Omental fat pad (tissue), 4 donors: ENCODE results near the gene UCKL1. TPM values are rescaled to one million over a fixed set of nuclear protein-coding genes. Genes with fewer than 3 reads are reported as not detected.

Source experiments
- ATAC-seq: fragments of 150-250 bp; one replicate; pipeline ENCODE4 v1.9.1; 2016; ENCODE audit warnings: mild to moderate bottlenecking, moderate library complexity; ENCODE audit not compliant: low FRiP score
- DNase-seq: peaks from one replicate; pipeline ENCODE4 v3.0.0-alpha.2; 2019; ENCODE audit warnings: low spot score
- total RNA-seq, 4 donors: library from RNA; depleted of rRNA; stranded (reverse); fragments of >200 nt; gene quantifications; one replicate each; pipeline ENCODE4 v1.1.0, GENCODE V29; 2016
- TF ChIP-seq, protein P1 (sequence below), 3 donors: fragments of 450-650 bp; IDR thresholded peaks; one replicate each; pipeline ENCODE4 v1.5.1; 2016 to 2017; ENCODE audit warnings: antibody characterized with exemption in 3 of 3, mild to moderate bottlenecking in 3 of 3, moderate library complexity in 2 of 3

Gene UCKL1
- total RNA-seq, 4 donors from 2014 or later: 25.7 to 48.9 (median 30.3) TPM

DNA sequence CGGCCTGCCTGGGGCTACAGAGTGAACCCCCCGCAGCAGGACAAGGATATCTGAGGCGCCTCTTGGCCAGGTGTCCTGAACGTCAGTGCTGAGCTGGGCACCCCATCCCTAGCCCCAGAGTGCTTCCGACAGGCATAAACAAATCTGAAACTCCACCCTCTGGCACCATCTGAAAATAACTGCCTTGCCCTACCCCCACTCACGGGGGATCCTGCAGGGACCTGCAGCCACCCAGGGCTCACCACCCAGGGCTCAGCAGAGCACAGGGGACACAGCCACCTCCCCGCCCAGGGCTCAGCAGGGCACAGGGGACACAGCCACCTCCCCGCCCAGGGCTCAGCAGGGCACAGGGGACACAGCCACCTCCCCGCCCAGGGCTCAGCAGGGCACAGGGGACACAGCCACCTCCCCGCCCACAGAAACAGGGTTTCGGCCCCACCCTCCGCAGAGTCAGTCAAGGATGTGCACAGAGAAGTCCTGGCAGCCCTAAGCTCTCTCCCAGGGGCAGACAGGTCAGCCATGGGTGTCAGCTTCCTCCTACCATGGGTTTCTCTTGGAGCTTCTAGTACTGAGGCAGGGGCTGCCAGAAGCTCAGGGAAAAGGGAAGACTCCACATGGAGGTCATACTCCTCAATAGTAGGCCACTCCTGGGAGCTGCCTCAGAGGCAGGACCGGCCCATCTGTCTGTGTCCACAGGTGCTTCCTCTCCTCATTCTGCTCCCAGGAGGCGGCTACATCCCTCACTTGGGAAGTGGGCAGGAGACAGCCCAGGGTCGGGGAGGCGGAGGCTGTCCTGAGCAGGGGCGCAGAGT lies 4.6 kb downstream of the UCKL1 start:
- ATAC-seq (no peak), DNase-seq (no peak)
- TF ChIP-seq, protein P1, sequence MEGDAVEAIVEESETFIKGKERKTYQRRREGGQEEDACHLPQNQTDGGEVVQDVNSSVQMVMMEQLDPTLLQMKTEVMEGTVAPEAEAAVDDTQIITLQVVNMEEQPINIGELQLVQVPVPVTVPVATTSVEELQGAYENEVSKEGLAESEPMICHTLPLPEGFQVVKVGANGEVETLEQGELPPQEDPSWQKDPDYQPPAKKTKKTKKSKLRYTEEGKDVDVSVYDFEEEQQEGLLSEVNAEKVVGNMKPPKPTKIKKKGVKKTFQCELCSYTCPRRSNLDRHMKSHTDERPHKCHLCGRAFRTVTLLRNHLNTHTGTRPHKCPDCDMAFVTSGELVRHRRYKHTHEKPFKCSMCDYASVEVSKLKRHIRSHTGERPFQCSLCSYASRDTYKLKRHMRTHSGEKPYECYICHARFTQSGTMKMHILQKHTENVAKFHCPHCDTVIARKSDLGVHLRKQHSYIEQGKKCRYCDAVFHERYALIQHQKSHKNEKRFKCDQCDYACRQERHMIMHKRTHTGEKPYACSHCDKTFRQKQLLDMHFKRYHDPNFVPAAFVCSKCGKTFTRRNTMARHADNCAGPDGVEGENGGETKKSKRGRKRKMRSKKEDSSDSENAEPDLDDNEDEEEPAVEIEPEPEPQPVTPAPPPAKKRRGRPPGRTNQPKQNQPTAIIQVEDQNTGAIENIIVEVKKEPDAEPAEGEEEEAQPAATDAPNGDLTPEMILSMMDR (IDR thresholded peaks at IDR 0.05): no peak

DNA sequence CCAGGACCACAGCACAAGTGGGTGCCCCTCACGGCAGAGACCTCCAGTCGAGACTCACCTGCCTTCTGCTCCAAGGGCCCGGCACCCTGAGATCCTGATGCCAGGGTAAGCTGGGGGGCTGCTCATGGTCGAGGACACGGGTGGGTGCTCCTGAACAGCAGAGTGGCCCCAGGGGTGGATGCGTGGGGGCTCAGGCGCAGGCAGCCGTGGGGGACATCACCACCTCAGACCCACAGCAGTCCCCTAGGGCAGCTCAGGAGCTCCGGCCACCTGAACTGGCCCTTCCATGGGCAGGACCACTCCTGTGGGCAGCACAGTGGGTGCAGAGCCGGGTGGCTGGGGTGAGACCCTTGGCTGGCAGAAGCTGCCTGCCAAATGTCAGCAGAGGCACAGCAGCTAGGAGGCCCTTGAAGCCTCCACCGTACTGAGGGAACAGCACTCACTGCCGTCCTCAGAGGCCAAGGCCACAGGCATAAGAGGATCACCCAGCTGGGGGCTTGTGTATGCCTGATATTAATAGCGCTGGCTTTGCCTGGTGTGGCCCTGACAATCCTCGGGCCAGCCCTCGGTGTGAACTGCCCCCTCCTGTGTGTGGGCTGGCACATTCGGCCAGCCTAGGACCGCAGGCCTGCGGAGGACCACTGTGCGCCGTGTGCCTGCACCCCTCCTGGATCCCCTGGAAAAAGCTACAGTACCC lies 5.4 kb downstream of the UCKL1 start:
- ATAC-seq (no peak), DNase-seq (no peak)
- TF ChIP-seq, protein P1 (IDR thresholded peaks at IDR 0.05): no peak

DNA sequence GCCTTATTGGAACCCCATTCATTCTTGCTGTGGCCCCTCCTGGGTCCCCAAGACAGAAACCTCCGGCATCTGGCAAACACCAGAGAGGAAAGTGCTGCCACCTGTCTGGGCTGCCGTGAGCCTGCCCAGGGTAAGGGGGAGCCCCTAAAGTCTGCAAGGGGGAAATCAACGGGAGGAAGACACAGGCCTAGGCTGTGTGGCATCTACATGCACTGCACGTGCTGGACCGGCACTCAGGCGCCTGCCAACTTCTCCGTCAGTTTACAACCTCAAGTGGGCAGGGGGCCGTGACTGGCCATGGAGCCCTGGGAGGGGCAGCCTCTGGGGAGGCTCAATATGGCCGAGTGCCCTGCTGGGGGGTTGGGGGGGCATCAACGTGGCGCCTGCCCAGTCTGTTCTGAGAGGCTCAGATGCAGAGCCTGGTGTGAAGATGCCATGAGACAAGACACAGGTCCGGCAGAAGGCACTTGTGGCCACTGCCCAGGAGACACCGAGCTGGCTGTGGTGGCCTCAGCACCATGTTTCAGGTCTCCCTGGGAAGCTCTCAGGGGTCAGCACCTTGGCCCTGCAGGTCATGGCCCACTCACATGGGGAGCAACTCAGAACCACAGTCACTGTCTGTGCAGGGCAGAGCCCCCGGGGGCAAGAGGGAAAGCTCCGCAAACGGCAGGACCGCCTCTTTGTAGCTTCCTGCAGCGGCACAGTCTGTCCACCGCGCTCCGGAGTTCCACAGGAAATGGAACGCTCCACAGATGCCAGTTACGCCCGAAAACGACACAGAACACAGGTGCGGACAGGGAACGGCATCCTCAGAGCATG lies 8.4 kb downstream of the UCKL1 start:
- DNase-seq (no peak), ATAC-seq (no peak)
- TF ChIP-seq, protein P1 (IDR thresholded peaks at IDR 0.05): no peak

DNA sequence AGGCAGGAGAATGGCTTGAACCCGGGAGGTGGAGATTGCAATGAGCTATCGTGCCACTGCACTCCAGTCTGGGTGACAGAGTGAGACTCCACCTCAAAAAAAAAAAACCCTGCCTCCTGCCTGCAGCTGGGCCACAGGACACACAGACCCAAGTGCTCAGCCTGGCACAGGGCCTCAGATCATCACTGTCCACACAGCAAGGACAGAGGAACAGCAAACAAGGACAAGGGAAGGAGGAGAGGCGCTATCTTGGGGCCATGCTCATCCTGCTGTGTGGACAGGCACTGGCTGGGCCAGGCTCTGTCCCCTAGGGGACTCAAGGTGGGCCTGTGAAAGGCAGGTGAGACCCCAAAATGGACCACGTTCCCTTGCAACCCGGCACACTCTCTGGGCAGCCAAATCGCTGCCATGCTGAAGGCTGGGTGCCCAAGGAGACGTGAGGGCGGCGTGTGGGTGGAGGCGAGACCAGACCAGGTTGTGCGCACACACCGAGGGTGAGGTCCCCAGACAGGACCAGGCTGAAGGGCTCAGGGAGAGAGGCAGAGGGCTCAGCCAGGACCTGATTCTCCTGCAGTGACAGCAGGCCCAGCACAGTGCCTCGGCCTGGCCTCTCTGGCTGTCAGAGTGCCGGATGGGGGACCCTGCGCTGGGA lies 9.1 kb downstream of the UCKL1 start:
- no peak for DNase-seq
- TF ChIP-seq, protein P1 (IDR thresholded peaks at IDR 0.05): no peak
- ATAC-seq: no peak

DNA sequence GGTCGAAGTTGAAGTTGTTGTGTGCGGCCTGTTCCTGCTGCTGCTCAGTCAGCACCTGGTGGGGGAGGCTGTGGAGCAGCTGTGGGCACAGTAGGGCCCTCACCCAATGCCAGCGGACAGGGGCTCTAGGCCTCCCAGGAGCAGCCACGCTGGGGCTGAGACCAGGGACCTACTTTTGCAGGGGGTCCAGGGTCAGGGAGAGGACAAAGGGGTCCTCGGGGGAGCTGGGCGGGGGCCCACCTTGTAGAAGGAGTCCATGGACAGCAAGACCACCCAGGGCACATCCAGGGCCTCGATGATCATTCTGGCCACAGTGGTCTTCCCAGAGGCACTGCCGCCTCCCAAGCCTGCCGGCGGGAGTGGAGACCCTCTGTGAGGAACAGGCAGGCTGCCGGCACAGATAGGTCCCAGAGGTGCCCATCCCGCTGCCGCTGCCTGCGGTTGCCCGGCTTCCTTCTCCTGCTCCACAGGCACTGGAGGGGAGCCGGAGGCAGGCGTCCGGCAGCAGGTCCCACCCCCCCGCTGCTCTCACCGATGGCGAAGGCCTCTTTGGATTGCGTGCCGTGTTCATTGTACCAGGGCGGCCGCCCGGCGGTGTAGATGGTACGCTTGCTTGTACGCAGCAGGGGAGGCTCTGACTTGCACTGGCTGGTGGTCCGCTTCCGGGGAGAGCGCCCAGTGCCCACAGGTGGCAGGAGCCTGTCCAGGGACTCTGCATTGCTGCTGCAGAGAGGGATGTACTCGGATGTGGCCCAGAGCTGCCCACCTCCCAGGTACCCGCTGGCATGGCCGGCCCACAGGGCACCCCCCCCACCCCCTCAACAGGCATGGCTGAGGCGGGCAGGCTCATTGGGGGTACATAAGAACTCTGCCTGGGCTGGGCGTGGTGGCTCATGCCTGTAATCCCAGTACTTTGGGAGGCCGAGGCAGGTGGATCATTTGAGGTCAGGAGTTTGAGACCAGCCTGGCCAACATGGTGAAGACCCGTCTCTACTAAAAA lies 10.0 kb downstream of the UCKL1 start:
- DNase-seq: no peak
- TF ChIP-seq, protein P1 (IDR thresholded peaks at IDR 0.05): no peak
- no peak for ATAC-seq
